Mucosa of descending colon (tissue), 3 donors: ENCODE results near the gene DST. TPM values are rescaled to one million over a fixed set of nuclear protein-coding genes. Genes with fewer than 3 reads are reported as not detected.

Source experiments
- ATAC-seq: fragments of 200-7000 bp; cut with Tn5 transposase; one replicate; pipeline ENCODE4 v1.9.1; 2020; ENCODE audit warnings: mild to moderate bottlenecking, moderate library complexity
- DNase-seq, 3 donors: peaks; one replicate each; pipeline ENCODE4 v3.0.0-alpha.2; 2020
- H3K36me3 ChIP-seq: fragments of 200-600 bp; one replicate; pipeline ENCODE4 v1.8.0; 2021; ENCODE audit warnings: low read depth, mild to moderate bottlenecking
- H3K4me1 ChIP-seq: fragments of 200-600 bp; one replicate; pipeline ENCODE4 v1.8.0; 2021; ENCODE audit warnings: low read depth, mild to moderate bottlenecking
- H3K4me3 ChIP-seq: fragments of 200-600 bp; one replicate; pipeline ENCODE4 v1.8.0; 2021; ENCODE audit warnings: mild to moderate bottlenecking
- H3K9me3 ChIP-seq: fragments of 200-600 bp; one replicate; pipeline ENCODE4 v1.8.0; 2021; ENCODE audit warnings: mild to moderate bottlenecking
- CTCF ChIP-seq: fragments of 200-600 bp; IDR thresholded peaks from one replicate; pipeline ENCODE4 v1.8.0; 2022; ENCODE audit warnings: antibody characterized with exemption, mild to moderate bottlenecking
- intact Hi-C, 2 donors: fragments of 100-400 bp; cut with DNase I in 1 of 2; cut with micrococcal nuclease in 1 of 2; formaldehyde crosslinking; loops; one replicate each; pipeline versions ENCODE4 v1.11.0 to v1.11.1; 2022; cut with DNase I, micrococcal nuclease
- total RNA-seq, 3 donors: library from RNA; stranded (reverse); fragmentation: NEBNext Ultra II Directional in 2 of 3; extraction: Animal tissue kit (Norgen Biotek cat#: 25700) in 2 of 3; gene quantifications; one replicate each; pipeline versions ENCODE4 v1.2.1 to v1.2.4, GENCODE V29; 2021 to 2023
- donor health status: DM: no; HTN: no; CAD: no; lungs with moderate emphysema.
- donor health status: DM: no; HTN: no; CAD: no.
- donor health status: DM: no; HTN: yes; CAD: no.

The DST gene
- total RNA-seq, 3 donors from 2014 or later = 208 to 580 (median 356) TPM

- Histone ChIP-seq H3K36me3 (no peaks in the 10 kb centered on the region), H3K4me1 (peaks cover 7% of the 10 kb centered on the region), H3K4me3 (no peak overlapping the region), H3K9me3 (no peaks in the 10 kb centered on the region)
- ATAC-seq = no peak
- no peak for TF ChIP-seq CTCF
- intact Hi-C loops = no loop called here
- no peak for DNase-seq
Observed at GRCh38 chr6:56540232-56541029, 102.3 kb downstream of the DST start.

- H3K9me3 ChIP-seq = no peaks in the 10 kb centered on the region
- no peak for TF ChIP-seq CTCF
- DNase-seq (no peak), ATAC-seq (no peak)
- H3K4me3 ChIP-seq = no peak overlapping the region
- no peaks in the 10 kb centered on the region for H3K36me3 ChIP-seq
- intact Hi-C loops = no loop called here
- H3K4me1 ChIP-seq = peaks cover 7% of the 10 kb centered on the region
Observed at GRCh38 chr6:56539527-56540105, 103.1 kb downstream of the DST start.

GRCh38 chr6:56538851-56539250 is 103.8 kb downstream of the DST start:
- H3K36me3 ChIP-seq = no peaks in the 10 kb centered on the region
- DNase-seq (no peak), ATAC-seq (no peak)
- H3K4me3 ChIP-seq = no peak overlapping the region
- peaks cover 7% of the 10 kb centered on the region for H3K4me1 ChIP-seq
- intact Hi-C loops = no loop called here
- H3K9me3 ChIP-seq = no peaks in the 10 kb centered on the region
- TF ChIP-seq CTCF = no peak

- DNase-seq (no peak), ATAC-seq (no peak)
- no peak for TF ChIP-seq CTCF
- Histone ChIP-seq H3K9me3 (no peaks in the 10 kb centered on the region), H3K4me3 (no peak overlapping the region), H3K36me3 (no peaks in the 10 kb centered on the region), H3K4me1 (peaks cover 7% of the 10 kb centered on the region)
- intact Hi-C loops = no loop called here
Observed at GRCh38 chr6:56537223-56537770, 105.4 kb downstream of the DST start.

GRCh38 chr6:56536536-56536935 is 106.2 kb downstream of the DST start:
- no peak for DNase-seq
- no peaks in the 10 kb centered on the region for H3K9me3 ChIP-seq
- intact Hi-C loops = no loop called here
- H3K36me3 ChIP-seq = no peaks in the 10 kb centered on the region
- TF ChIP-seq CTCF = no peak
- ATAC-seq = no peak
- H3K4me1 ChIP-seq = peaks cover 2% of the 10 kb centered on the region
- H3K4me3 ChIP-seq = no peak overlapping the region
